ENCODE measurements around the gene UHRF2.
"Not testable (repeated sequence)": the region's sequence is repeated elsewhere in the genome, so short reads cannot be mapped to it uniquely, and the experiment has no call there.

The UHRF2 gene

DNA sequence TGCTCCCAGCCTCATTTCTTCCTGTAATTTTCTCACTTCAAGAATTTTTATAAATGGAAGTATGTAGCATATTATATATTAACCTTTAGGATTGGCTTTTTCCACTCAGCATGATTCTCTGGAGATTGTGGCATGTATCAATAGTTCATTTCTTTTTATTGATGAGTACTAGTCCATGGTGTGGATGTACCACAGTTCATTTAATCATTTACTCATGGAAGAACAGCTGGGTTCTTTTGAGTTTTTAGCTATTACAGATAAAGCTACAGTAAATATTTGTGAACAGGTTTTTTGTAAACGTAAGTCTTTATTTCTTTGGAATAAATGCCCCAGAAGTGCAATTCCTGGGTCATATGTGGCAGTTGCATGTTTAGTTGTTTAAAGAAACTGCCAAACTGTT is 76.1 kb downstream of the UHRF2 start:
- DNase-seq, result no peak

GRCh38 chr9:6490863-6491262 is 77.9 kb downstream of the UHRF2 start:
- DNase-seq, result no peak

GRCh38 chr9:6495466-6495865 is 82.5 kb downstream of the UHRF2 start:
- no peak for DNase-seq

DNA sequence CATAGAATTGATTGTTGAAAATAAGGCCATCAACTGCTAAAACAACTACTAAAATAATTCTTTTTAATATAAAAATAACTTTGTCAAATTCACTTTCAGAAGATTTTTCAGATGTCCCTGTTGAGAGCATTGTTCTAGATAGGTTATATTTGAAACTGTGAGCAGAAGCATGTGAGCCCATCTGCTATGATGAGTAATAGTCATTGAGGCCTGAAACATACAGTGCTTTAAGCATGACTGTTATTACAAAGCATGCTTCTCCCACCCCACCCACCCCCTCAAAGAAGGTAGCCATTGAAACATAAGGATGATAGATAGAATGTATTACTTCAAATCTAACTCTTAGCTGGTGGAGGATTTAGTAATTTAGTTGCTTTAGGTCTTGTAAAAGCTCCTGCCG is 86.0 kb downstream of the UHRF2 start:
- DNase-seq, result no peak

- no peak for DNase-seq
These were observed 88.7 kb downstream of the UHRF2 start for GRCh38 chr9:6501526-6502210.

- DNase-seq, result no peak
These were observed 89.4 kb downstream of the UHRF2 start for GRCh38 chr9:6502399-6502798.

- DNase-seq, result no peak
These were observed 93.6 kb downstream of the UHRF2 start for GRCh38 chr9:6506571-6506970.

- DNase-seq, result no peak
These were observed 99.2 kb downstream of the UHRF2 start for GRCh38 chr9:6512085-6512657.

GRCh38 chr9:6522263-6522662 is 109.3 kb downstream of the UHRF2 start:
- no peak for DNase-seq

GRCh38 chr9:6525326-6526045 is 112.5 kb downstream of the UHRF2 start:
- no peak for DNase-seq

DNA sequence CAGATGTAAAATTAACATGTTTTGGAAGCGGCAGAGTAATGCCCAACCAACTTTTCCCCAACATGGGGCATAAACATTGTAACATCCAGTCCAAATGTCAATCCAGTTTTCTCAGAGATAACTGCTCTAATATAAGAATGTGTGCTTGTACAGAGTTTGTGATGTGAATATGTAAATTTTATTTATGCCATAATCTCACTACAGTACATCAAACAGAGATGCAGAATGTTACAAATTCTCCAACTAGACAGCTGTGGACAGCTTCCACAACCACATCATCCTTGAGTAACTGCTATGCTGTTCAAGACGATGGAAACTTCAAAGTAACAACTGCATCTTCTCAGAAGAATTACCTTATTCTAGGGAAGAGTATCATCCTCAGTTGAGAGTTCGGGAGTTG is 122.6 kb downstream of the UHRF2 start:
- DNase-seq, result no peak

GRCh38 chr9:6538666-6539071 is 125.7 kb downstream of the UHRF2 start:
- no peak for DNase-seq

GRCh38 chr9:6542617-6543016 is 129.6 kb downstream of the UHRF2 start:
- not testable (repeated sequence) for DNase-seq

DNA sequence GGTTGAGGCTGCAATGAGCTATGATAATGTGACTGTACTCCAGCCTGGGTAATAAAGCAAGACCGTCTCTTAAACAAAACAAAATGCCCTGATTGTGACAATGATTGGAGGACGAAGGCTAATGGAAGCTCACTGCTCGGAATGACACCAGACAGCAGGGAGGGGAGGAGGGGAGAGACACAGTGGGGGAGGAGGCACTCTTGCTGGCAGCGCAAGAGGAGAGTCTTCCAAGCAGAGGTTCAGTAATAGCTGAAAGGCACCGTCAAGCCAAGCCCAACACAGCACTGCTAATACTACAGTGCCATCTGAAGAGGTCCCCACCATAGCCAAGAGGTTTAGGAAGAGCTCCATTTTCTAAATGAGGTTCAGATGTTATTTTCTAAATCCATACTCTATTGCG is 130.2 kb downstream of the UHRF2 start:
- DNase-seq, result no peak

DNA sequence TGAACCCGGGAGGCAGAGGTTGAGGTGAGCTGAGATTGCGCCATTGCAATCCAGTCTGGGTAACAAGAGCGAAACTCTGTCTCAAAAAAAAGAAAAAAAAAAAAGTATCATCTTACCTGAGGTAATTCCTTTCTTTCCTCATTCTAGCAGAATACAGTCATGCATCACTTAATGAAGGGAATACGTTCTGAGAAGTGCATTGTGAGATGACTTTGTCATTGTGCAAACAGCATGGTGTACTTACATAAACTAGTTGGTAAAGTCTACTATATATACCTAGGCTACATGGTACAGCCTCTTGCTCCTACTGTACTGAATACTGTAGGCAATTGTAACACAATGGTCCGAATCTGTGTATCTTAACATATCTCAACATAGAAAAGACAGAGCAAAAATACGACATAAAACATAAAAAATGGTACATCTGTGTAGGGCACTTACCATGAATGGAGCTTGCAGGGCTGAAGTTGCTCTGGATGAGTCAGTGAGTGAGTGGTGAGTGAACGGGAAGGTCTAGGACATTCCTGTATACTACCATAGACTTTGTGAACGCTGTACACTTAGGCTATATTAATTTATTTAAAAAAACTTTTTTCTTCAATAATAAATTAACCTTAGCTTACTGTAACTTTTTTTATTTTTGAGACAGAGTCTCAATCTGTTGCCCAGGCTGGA is 132.2 kb downstream of the UHRF2 start:
- DNase-seq, result no peak

DNA sequence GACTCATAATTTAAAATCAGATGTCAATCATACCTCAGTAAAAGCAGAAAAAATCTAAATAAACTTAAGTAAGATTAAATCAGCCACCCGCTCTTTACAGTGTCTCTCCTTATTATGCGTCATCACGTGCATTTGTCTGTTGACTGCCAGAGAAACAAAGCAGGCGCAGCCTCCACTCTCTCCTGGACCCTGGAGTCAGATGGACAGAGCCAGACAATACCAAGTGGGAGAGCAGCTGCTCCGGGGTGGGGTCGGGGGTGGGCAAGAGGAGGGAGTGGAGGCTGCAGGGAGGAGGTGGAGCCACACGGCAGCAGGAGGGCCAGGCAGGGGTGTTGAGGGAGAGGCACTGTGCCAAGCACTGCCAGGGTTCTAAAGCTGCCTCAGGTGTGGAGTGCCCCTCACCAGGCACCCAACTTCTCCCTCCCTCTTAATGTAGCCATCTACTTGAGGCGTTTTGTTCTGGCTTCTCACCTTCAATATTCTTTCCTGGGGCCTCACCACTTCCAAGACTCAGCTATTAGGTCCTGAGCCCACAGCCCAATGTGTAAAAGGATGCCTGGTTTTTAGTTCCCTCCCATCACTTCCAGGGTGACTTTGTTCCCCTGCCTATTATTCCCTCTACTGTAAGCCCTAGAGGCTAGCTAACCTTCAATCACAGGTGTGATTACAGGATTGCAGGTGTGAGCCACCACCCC is 136.3 kb downstream of the UHRF2 start:
- DNase-seq, result no peak

DNA sequence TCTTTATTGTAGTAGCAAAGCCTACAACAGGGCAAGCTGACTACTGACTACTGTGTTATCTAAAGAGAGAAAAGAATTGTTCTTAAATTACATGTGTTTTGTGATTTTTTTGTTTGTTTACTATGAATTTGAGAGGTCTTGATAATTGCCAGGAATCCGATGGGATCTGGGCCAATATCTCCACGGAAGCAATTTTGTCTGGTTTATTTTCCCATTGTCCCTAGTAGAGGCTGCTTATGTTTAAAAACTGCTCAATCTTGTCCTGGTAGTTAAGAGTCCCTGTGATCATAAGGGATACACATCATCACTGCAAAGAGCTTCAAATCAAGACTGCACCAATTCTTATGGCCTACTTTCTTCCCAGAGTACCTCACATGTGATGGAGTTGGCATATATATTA is 138.1 kb downstream of the UHRF2 start:
- no peak for DNase-seq

GRCh38 chr9:6552033-6552432 is 139.0 kb downstream of the UHRF2 start:
- DNase-seq, result no peak

DNA sequence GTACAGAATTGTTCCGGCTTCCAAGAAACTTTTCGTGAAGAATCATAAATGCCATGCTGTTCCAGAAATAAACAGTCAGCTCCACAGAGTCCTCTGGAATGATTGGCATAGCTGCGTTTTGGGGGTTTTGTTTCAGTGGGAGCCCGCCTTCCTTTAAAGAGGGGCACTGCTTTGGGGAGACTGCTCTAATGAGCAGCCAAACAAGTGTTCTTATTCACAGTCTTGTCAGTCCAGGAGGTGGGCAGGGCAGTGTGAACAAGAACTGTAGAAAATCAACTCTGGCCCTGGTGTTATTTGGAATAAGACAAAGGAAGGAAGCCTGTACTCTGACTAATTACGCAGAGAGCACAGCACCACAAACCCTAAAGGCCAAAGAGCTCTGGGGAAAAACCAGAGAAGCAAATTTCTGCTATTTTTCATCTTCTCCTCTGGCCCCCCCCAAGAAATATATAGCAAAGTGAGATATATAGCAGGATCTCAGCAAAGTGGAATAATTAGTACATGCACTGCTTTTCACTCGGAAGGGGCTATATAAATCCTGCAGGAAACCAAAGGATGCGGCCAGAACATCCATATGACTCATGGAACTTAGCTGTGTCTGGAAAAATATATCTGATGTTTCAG is 139.6 kb downstream of the UHRF2 start:
- DNase-seq, result no peak

- no peak for DNase-seq
These were observed 140.9 kb downstream of the UHRF2 start for GRCh38 chr9:6553866-6554265.
